GM12891 (cell line): ENCODE data around the gene GLP2R.

ENCODE experiments used
- DNase-seq: peaks from one replicate; pipeline ENCODE4 v3.0.0; 2011; ENCODE audit warnings: low spot score; ENCODE audit not compliant: insufficient read length
- FAIRE-seq: peaks from 2 replicates; lab custom pipeline; 2011; peaks lifted over from hg19 to GRCh38; lab: Jason Lieb, UNC
- PAX5 ChIP-seq: IDR thresholded peaks from 2 replicates; pipeline ENCODE4 v1.6.1; 2011; ENCODE audit warnings: low read length, moderate library complexity, mild to moderate bottlenecking; ENCODE audit not compliant: insufficient read depth, severe bottlenecking
- POLR2A ChIP-seq: IDR thresholded peaks from 2 replicates; pipeline ENCODE4 v1.6.1; 2011; ENCODE audit warnings: low read depth, low read length, control low read depth
- POLR2AphosphoS5 ChIP-seq: IDR thresholded peaks from 2 replicates; pipeline ENCODE4 v1.6.1; 2011; ENCODE audit warnings: low read depth, low read length, control low read depth
- POU2F2 ChIP-seq: IDR thresholded peaks from 2 replicates; pipeline ENCODE4 v1.6.1; 2011; ENCODE audit warnings: low read depth, mild to moderate bottlenecking, control low read depth, low read length, moderate library complexity
- SPI1 ChIP-seq: IDR thresholded peaks from 2 replicates; pipeline ENCODE4 v1.6.1; 2011; ENCODE audit warnings: low read depth, low read length, control low read depth
- TAF1 ChIP-seq: IDR thresholded peaks from 2 replicates; pipeline ENCODE4 v1.6.1; 2011; ENCODE audit warnings: low read depth, low read length, control low read depth

GLP2R gene

DNA sequence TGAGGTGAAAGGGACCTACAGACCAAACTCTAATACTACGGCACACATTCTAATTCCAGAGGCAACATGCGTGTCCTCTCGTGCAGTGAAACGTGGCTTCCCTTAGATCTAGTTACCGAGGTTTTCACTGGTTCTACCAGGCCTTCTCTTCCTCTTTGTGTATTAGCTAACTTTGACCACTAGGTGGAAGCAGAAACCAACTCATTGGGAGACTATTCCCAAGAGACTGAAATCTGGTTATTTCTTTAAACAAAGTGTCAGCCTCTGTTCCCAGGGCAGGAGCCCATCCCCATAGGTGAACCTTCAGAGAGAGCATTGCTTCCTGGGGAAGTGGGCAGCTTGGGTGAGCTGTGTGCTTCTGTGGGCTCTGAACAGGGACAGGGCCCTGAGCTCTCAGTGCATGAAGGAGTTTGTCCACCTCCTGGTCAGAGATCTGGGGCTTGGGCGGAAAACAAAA, 99.0 kb downstream of the GLP2R start:
- DNase-seq (peak; percentile 50), FAIRE-seq (peak; percentile 90)
- no peak for TF ChIP-seq PAX5
- no peak for TF ChIP-seq POLR2AphosphoS5
- no peak for TF ChIP-seq TAF1
- no peak for TF ChIP-seq POLR2A
- peak; percentile 61; the same call in 1 of the 2 replicates for TF ChIP-seq SPI1

DNA sequence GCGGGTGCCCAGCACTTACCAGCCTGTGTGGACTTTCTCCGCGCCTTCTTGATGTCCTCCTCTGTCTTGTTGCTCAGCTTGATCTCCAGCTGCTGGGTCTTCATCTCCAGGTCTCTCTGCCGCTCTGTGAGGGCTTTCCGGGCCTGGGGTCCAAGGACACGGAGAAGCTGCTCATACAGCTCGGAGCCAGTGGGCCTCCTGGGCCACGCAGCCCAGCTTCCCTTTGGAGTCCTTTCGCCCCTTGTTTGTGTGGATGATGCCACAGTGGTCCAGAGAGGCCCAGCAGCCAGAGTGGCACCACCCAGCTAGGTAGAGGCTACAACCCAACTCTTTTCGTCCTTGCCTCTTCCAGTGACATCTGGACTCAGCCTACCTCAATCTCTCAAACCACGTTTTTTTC, 99.7 kb downstream of the GLP2R start:
- FAIRE-seq (no peak), DNase-seq (no peak)
- TF ChIP-seq SPI1 (no peak), PAX5 (no peak), TAF1 (no peak), POU2F2 (no peak), POLR2AphosphoS5 (no peak), POLR2A (no peak)

DNA sequence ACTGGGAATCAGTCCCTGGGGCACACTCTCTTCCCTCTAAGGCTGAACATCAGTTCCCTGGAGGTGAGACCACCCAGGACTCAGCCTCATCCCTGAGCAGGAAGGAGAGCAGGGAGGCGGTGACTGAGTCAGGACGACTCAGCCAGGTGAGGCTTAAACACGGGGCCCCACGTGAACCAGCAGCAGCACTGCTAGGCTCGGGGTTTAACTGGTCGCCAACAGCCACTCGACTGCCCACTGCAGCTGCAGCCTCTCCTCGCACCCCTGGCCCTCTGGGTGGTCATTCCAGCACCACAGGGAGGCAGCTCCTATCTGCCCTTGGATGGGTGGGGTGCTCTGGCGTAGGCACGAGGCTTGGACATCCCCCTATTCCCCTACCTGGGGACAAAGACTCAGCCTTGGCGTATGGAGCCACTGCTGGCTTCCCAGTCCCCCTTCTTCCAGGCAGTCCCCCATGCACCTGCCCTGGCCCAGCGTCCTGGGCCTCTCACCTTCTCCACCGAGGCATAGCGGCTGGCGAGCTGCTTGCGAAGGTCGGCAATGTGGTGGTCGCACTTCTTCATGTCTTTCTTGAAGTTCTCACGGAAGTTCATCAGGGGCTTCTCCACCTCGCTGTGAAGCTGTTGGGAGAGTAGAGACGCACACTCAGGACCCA, 100.6 kb downstream of the GLP2R start:
- DNase-seq (no peak), FAIRE-seq (no peak)
- TF ChIP-seq TAF1 (no peak), SPI1 (no peak), POU2F2 (no peak), POLR2A (no peak), POLR2AphosphoS5 (no peak), PAX5 (no peak)

DNA sequence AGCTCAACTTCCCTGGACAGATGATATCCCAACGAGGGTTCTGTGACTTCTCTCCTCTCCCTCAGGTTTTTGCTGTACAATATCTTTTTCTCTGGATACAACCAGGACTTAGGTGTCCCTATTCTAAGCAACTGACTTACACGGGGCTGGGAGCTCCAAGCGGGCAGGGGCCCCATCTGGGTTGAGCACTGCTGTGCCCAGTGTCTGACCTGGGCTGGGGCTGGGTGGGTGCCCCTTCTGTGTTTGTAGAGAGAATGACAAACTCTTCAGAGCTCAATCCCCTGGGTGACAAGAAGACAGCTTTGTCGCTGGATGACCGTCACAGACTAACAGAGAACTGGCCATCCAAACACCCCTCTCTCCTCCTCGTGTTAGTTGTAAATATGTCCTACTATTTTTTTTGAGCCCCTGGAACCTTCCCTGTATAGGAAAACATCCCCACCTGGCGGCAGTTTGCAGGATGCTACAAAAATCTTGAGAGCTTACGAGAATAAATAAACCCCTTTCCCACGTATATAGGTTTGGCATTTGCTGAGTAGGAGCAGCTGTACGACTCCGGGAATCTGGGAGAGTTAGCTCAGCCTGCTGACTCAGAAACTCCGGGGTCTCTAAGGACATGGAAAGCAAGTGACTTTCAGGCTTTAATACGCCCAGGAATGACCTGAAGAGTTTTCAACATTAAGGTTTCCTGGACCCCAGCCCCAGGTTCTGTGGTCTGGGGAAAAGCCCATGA, 103.0 kb downstream of the GLP2R start:
- no peak for FAIRE-seq
- TF ChIP-seq POU2F2: no peak
- TF ChIP-seq TAF1: no peak
- no peak for TF ChIP-seq POLR2A
- no peak for TF ChIP-seq SPI1
- DNase-seq: no peak

DNA sequence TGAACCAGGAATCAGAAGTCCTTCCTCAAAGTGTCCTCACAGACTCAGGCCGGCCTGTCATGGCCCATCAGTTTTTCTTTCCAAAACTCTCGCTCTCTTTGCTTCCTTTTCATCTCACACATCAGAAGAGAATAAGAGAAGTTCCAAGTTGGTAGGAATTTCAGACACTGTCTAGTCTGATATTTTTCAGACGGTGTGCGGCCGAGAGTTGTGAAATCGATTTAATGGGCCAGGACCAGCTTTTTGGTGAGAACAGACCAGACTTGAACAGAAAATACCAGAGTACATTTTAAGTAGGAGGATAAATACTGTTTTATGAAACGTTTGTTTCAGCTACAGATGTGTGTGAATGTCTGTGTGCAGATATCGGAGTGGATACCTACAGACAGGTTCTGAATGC, 104.1 kb downstream of the GLP2R start:
- no peak for TF ChIP-seq POU2F2
- no peak for DNase-seq
- FAIRE-seq: no peak

DNA sequence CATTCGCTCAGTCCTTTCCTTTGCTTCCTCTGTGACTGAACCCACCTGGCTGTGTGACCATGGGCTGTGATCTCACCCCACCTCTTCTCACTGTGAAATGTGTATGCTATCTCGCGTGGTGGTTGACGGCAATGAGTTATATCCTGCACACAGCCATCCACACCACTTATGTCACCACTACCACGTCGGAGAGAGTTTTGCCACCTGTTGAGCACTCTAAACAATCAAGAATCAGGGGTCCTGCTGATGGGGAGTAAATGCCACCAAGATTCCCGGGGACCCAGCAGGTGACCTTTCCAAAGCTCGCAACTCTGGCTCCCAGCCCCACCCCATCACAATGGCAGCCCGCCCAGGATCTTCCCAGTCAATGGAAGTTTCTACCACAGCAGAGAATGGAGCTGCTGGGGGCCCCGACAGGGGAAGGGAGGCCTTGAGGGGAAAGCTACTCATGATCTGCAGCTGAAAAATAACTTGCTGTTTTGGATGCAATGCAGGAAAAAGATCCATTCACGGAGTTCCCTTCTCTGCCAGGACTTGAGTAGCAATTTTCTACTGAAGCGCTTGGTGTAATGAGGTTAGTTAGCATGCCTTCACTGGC, 105.5 kb downstream of the GLP2R start:
- no peak for FAIRE-seq

DNA sequence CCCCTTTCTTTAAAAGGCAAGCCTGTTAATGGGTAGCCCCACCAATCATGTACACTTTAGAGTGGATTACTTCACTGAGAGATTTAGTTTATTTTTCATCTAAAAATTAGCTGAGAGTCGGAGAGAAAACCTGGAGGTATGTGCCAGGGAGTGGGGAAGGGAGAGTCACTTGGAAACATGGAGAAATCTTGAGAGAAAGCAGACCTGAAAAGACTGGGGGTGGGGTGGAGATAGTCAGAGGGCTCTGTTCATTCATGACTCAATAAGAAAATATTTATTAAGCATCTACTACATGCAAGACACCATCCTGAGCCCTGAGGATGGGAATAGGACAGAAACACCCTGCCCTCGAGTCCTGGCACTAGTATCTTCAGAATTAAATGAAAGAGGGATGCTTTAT, 106.8 kb downstream of the GLP2R start:
- FAIRE-seq: no peak
- no peak for DNase-seq
- TF ChIP-seq POLR2AphosphoS5 (no peak), PAX5 (no peak), POU2F2 (no peak), TAF1 (no peak), SPI1 (no peak), POLR2A (no peak)

More for the DNA sequence above, 105.5 kb downstream of the GLP2R start:
- no peak for TF ChIP-seq POLR2AphosphoS5
- no peak for TF ChIP-seq POU2F2
- no peak for TF ChIP-seq PAX5
- TF ChIP-seq TAF1: no peak
- TF ChIP-seq POLR2A: no peak
- TF ChIP-seq SPI1: no peak
- DNase-seq: no peak

DNA sequence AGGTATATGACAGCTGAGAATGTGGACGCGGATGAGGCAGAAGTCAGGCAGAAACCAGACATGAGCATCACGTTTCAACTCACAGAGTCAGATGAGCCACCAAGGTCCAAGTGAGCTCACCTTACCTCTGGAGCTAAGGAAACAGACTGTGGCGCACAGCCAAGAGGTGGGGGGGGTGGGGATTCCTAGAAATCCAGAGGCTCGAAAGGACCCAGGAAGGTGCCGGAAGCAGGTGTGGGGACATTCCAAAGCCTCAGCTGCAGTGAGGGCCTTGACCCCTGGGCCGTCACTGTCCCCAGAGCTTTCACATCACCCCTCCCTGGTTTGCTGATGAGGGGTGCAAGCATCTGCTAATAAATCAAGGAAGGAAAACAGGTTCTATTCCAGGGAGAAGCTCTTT, 108.6 kb downstream of the GLP2R start:
- DNase-seq (no peak), FAIRE-seq (no peak)
- TF ChIP-seq PAX5 (no peak), SPI1 (no peak), POLR2A (no peak), POU2F2 (no peak), TAF1 (no peak), POLR2AphosphoS5 (no peak)

DNA sequence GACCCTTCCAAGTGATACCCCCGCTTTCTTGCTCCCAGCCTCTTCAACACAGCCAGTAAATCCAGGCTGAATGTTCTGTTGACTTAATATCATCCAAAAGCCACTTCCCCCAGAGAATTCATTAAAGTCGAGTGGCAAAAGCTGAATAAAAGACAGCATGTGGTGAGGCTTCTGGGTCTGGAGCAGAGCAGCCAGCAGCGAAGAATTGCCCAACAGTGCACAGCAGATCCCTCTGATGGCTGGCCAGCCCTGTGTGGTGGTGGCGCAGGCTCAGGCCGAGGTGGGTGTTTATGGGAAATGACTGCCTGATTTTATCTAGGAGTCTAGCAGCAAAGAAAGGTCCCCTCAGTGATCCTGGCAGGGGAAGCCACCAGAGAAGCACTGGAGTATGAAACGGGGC, 109.7 kb downstream of the GLP2R start:
- TF ChIP-seq TAF1 (no peak), POLR2AphosphoS5 (no peak), SPI1 (no peak), POLR2A (no peak), PAX5 (no peak), POU2F2 (no peak)
- no peak for DNase-seq
- FAIRE-seq: no peak

DNA sequence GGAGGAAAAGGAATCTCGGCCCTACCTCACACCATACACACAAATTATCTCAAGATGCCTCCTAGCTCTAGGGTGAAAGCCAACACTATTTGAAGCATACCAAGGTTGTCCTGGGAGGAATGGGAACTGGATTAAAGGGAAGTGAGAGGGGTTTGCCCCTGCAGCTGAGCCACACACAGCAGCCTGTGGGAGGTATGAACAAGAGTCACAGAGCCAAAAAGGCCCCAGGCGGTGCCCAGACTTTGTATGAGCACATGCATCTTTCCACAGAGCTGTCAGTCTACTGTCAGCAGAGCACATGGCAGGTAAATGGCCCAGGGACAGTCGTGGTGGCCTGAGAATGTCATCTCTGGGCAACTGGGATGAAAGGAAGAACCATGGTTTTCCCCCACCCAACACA, 110.4 kb downstream of the GLP2R start:
- no peak for FAIRE-seq
- DNase-seq: no peak
- TF ChIP-seq POLR2AphosphoS5: no peak
- TF ChIP-seq PAX5: no peak
- no peak for TF ChIP-seq SPI1
- no peak for TF ChIP-seq TAF1
- TF ChIP-seq POLR2A: no peak
- TF ChIP-seq POU2F2: no peak
